ENCODE measurements around the gene GOT2. TPM values are rescaled to one million over a fixed set of nuclear protein-coding genes. Genes with fewer than 3 reads are reported as not detected.

Gene GOT2
- total RNA-seq, 1 donor from 2014 or later = 92.5 TPM

GRCh38 chr16:58723109-58723508 lies 11.0 kb downstream of the GOT2 start:
- Mint-ChIP-seq H3K9me3 (ENCODE audit: unreplicated experiment) (no peaks in the 10 kb centered on the region), H3K4me1 (ENCODE audit: low read depth, unreplicated experiment) (no peaks in the 10 kb centered on the region), H3K4me3 (ENCODE audit: unreplicated experiment) (no peak overlapping the region), H3K27ac (ENCODE audit: unreplicated experiment) (no peak overlapping the region), H3K27me3 (ENCODE audit: unreplicated experiment) (no peaks in the 10 kb centered on the region), H3K36me3 (ENCODE audit: unreplicated experiment) (no peaks in the 10 kb centered on the region)
- no peak for TF ChIP-seq CTCF (IDR thresholded peaks at IDR 0.05; ENCODE audit: partially characterized antibody, unreplicated experiment)
- DNase-seq = no peak

GRCh38 chr16:58717994-58718393 lies 16.1 kb downstream of the GOT2 start:
- Mint-ChIP-seq H3K36me3 (ENCODE audit: unreplicated experiment) (no peaks in the 10 kb centered on the region), H3K4me3 (ENCODE audit: unreplicated experiment) (no peak overlapping the region)
- no peak for TF ChIP-seq CTCF (IDR thresholded peaks at IDR 0.05; ENCODE audit: partially characterized antibody, unreplicated experiment)

GRCh38 chr16:58716468-58716867 lies 17.6 kb downstream of the GOT2 start:
- Mint-ChIP-seq H3K27me3 (ENCODE audit: unreplicated experiment) (no peaks in the 10 kb centered on the region), H3K4me1 (ENCODE audit: low read depth, unreplicated experiment) (no peaks in the 10 kb centered on the region), H3K4me3 (ENCODE audit: unreplicated experiment) (no peak overlapping the region), H3K27ac (ENCODE audit: unreplicated experiment) (no peak overlapping the region), H3K9me3 (ENCODE audit: unreplicated experiment) (no peaks in the 10 kb centered on the region), H3K36me3 (ENCODE audit: unreplicated experiment) (no peaks in the 10 kb centered on the region)
- TF ChIP-seq CTCF (IDR thresholded peaks at IDR 0.05; ENCODE audit: partially characterized antibody, unreplicated experiment) = no peak
- no peak for DNase-seq

More at GRCh38 chr16:58717994-58718393, 16.1 kb downstream of the GOT2 start:
- Mint-ChIP-seq H3K27me3 (ENCODE audit: unreplicated experiment) (no peaks in the 10 kb centered on the region), H3K4me1 (ENCODE audit: low read depth, unreplicated experiment) (no peaks in the 10 kb centered on the region), H3K27ac (ENCODE audit: unreplicated experiment) (no peak overlapping the region), H3K9me3 (ENCODE audit: unreplicated experiment) (no peaks in the 10 kb centered on the region)
- no peak for DNase-seq

DNA sequence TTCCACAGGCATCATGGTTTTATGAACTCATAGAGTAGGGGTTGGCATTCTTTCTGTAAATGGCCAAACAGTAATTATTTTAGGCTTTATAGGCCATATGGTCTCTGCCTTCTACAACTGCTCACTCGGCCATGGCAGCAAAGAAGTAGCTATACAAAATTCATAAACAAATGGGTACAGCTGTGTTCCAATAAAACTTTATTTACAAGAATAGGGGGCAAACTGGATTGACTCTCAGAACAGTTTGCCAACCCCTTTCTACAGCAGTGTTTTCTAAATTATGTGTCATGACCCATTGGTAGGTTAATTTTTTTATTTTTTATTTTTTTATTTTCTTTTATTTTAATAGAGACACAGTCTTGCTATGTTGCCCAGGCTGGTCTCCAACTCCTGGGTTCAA lies 20.4 kb downstream of the GOT2 start:
- no peak overlapping the region for H3K27ac Mint-ChIP-seq (ENCODE audit: unreplicated experiment)
- no peaks in the 10 kb centered on the region for H3K36me3 Mint-ChIP-seq (ENCODE audit: unreplicated experiment)
- no peak for TF ChIP-seq CTCF (IDR thresholded peaks at IDR 0.05; ENCODE audit: partially characterized antibody, unreplicated experiment)
- H3K27me3 Mint-ChIP-seq (ENCODE audit: unreplicated experiment) = peaks cover 2% of the 10 kb centered on the region
- no peaks in the 10 kb centered on the region for H3K9me3 Mint-ChIP-seq (ENCODE audit: unreplicated experiment)
- no peak for DNase-seq
- H3K4me3 Mint-ChIP-seq (ENCODE audit: unreplicated experiment) = no peak overlapping the region
- H3K4me1 Mint-ChIP-seq (ENCODE audit: low read depth, unreplicated experiment) = no peaks in the 10 kb centered on the region

- no peak for DNase-seq
- no peaks in the 10 kb centered on the region for H3K4me1 Mint-ChIP-seq (ENCODE audit: low read depth, unreplicated experiment)
- peaks cover 2% of the 10 kb centered on the region for H3K9me3 Mint-ChIP-seq (ENCODE audit: unreplicated experiment)
- TF ChIP-seq CTCF (IDR thresholded peaks at IDR 0.05; ENCODE audit: partially characterized antibody, unreplicated experiment) = no peak
- no peak overlapping the region for H3K27ac Mint-ChIP-seq (ENCODE audit: unreplicated experiment)
- no peaks in the 10 kb centered on the region for H3K36me3 Mint-ChIP-seq (ENCODE audit: unreplicated experiment)
- H3K27me3 Mint-ChIP-seq (ENCODE audit: unreplicated experiment) = peaks cover 2% of the 10 kb centered on the region
- H3K4me3 Mint-ChIP-seq (ENCODE audit: unreplicated experiment) = no peak overlapping the region
Observed at GRCh38 chr16:58709333-58709732, 24.8 kb downstream of the GOT2 start.

Measured in glutamatergic neuron (in vitro differentiated cells).